NCI-H1694 (cell line): ENCODE data around the gene GRM5.

Experiments used
- DNase-seq: peaks from one replicate; lab custom pipeline; 2025; lab: John Stamatoyannopoulos, UW

The GRM5 gene

DNA sequence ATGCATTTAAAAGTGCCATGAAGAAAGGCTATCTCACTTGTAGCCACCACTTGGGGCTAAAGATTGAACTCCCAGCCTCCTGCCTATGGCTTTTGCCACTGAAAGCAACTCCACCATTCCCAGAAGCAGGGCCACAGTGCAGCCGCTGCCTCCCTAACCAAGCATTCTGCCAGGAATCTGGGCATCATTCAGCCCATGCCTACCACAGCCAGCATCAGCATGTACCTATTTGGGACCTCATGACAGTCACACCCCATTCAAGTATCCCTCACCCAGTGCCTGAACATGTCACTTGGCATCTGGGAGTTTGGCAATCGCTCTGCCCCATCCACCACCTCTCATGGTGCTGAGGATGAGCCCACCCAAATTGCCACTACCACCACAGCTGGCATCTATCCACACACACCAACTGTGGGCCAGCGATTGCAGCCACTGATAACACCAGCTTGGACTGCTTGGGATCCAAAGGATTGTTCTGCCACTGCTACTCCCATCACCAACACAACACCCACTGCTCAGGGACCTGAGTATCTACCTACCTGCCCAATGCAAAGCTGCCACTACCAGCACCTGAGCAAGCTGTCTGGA lies 234.4 kb downstream of the GRM5 start:
- no peak for DNase-seq

DNA sequence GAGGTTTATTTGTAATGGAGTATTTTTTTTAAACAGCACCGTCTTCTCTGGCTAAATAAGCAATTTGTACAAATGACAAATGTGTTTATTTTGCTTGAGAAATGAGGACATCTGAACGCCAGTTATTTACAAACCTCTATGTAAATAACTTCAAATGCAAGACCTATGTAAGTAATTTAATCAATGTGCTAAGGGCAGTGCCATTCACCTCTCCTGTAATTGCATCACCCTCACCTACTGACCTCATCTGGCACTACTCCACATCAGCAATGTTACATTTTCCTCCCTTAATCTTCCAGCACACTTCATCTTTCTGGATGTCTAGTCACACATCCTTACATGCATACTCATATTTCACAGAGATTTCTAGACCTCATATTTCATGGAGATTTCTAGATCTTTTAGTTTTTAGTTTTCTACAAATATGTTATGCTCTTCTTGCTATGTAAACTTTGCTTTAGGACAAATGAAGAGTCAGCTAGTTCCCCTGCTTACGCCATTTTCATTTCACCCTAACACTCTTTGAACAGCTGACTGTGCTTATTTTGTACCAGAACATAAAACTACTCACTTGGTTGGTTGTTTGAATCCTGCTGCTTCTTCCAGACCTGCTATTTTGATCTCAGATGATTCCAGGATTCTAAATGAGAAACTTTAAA lies 238.6 kb downstream of the GRM5 start:
- no peak for DNase-seq

DNA sequence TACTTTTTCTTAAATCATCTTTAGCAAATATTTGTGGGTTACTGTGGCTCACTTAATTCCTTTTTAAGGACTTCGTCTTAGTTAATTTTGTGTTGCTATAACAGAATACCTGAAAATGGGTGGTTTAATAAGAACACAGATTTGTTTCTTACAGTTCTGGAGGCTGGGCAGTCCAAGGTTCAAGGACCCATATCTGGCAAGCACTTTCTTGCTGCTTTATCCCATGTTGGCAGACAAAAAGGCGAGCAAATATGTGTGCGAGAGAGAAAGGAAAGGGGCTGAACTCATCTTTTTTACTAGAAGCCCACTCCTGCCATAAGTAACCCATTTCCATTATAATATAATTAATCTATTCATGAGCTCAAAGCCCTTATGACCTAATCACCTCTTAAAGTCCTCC lies 246.2 kb downstream of the GRM5 start:
- no peak for DNase-seq

DNA sequence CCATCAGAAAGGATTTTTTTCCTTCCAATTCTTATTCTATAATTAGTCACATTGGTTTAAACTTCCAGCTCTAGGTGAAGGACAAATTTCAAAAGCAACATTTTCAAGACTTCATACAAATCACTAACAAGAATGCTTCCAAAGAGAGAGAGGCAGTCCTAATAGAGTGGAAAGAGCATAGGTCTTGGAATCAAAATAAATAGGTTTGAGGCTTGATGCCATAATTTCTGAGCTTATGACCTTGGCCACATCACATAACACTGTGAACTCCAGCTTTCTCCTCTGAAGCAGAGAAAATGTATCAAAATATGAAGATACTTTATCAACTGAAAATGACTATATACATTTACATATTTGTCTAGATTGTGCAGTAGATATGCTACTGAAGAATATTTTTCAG lies 246.8 kb downstream of the GRM5 start:
- DNase-seq, result no peak

DNA sequence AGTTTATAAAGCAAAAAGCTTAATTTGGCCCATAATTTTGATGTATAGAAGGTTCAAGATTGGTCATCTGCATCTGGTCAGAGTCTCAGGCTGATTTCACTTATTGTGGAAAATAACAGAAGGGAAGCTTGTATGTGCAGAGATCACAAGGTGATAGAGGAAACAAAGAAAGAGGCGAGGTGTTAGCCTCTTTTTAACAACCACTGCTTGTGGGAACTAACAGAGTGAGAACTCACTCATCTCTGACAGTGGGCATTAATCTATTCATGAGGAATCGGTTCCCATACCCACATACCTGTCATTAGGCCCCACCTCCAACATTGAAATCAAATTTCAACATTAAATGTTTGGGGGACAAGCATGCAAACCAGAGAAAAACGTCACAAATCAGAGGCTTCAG lies 250.3 kb downstream of the GRM5 start:
- no peak for DNase-seq

DNA sequence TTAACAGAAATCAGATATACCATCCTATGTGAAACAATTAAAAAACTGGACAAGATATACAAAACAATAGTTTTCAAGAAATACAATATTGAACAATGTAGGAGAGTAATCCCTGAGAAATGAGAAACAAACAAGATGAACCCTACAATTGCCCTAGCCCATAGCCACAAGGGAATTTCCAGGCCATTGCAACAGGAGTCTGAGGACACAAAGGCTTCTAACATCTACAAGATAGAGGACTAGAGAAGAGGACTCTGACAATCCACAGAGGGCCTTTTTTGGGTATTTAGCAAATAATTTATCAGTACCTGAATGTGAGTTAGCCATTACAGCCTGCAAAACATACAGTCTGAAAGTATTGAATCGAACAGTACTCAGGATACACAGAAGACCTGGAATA lies 251.7 kb downstream of the GRM5 start:
- DNase-seq, result no peak

DNA sequence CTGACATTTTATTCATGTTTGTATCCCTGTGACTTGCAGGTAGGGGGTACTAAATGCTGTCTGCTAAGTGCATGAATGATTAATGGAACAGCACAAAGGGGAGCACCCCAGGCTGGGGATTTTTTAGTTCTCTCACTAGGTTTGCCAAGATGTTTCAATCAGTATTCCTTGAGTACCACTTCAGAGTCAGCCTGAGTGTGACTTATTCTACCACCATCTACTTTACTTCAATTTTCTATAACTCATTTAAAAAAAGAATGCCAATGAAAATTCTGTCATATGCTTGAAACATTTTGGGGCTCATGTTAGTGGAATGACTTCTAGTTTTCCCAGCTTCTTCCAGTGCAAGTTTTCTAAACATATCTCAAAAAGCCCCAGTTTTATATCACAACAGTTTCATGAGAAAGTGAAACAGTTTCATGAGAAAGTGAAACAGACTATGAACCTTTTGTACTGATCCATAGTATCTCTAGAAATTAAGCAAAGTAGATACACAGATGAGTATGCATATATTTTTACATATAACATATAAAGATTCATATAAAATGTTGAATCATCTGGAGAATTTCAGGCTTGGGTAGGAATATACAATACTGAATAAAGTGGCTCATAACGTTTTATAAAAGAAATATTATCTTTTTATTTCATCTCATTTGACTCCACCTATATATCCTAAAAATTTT lies 252.4 kb downstream of the GRM5 start:
- no peak for DNase-seq

DNA sequence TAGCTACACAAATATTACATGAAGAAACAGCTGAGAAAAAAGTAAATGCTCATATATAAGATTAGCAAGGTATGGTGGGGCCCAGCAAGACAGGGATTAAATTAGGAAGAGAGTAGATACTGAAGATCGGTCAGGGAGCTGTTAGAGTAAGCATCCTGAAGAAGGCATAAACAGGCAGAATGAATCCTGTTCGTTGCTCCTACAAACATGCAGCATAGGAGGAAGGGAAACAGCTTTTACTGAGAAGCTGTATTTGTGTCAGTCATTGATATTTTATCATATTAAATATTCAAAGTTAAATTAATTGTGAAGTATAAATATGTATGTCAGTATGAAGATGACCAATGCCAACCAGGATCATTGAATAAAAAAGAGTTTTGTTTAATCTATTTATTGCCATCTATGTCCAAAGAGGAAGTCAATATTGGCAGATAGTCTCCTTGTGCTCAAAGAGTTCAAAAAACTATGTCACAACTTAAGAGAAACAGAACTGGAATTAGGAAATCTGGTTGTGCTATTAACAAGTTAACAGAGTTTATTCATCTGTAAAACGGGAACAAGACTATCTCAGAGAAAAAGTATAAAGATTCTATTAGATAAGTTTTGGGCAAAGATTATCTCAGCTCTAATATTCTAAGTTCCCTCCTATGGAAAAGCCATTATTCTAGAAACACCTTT lies 255.2 kb downstream of the GRM5 start:
- no peak for DNase-seq

DNA sequence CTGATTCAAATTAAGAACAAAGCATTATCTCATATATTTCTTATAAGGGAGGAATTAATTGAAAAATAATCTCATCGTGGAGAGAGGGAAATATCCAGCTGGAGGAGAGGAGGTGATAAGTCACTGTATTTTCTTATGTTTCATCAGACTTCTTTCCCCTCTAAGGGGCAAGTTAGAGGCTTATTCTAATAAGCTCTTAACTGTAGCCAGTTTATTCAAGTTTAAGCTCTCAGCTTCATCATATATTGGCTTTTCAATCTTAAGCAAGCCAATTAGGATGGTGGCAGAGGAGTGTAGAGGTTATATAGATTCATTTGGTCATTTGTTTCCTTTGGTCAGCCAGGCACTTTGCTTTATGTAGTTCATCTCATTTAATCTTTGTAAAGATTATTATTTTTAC lies 256.7 kb downstream of the GRM5 start:
- no peak for DNase-seq

DNA sequence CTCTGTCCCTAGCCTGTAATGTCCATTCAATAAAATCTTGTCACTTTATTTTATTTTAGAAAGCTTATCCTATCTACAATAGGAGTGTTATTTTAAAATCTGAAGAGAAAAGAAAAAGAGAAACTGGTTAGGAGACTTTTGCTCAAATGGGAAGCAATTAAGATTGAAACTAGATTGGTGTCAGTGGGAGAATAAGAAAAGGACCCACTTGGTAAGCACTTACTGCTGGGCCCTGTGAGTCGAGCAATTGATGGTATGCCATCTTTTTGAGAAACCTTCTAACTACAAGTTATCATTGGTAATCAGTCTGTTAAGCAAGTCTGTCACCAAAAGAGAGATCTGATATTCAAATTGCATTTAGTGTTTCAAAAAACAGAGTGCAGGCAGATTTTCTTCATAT lies 258.4 kb downstream of the GRM5 start:
- DNase-seq, result no peak

DNA sequence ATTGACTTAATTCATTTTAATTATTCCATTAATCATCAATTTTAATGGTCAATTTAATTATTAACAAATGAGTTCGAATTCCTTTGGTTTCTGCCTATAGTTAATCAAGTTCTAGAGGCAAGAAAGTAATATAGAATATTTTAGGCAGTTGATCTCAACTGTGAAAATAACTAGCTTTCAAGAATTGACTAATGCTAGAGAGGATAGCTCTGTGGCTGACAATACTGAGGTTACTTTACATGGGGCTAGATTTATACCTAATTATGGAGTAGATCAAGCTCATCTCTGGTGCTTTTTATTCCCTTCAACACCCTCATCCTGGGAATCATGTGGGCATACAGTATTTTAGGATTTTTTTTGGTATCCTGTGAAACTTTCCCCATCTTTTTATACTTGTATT lies 259.4 kb downstream of the GRM5 start:
- DNase-seq, result no peak

DNA sequence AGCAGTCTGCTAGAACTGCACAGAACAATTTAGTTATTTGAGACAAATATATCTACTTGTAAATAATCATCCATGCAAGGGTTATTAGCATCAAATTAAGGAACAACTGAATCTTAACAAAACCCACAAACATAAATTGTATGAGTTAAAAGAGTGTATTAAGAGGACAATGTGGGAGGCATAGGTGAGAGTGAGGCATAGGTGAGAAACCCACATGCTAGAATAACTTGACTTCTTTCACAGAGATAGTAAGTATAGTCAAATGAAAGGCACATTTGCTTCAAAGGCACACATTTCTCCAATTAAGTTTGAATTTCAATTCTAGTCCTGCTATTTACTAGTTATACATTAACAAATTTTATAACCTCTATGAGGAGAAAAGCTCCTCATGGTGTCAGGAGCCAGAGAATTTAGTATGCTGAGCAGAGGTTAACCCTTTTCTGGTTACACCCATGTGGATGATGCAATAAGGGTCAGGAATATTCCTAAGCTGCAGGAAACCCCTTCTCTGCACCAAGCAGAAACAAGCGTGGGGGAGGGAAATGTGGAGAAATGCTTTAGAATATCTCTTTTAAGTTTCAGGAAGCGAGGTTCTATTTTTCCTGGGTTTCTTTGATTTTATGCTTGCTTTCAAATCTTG lies 264.2 kb downstream of the GRM5 start:
- no peak for DNase-seq

DNA sequence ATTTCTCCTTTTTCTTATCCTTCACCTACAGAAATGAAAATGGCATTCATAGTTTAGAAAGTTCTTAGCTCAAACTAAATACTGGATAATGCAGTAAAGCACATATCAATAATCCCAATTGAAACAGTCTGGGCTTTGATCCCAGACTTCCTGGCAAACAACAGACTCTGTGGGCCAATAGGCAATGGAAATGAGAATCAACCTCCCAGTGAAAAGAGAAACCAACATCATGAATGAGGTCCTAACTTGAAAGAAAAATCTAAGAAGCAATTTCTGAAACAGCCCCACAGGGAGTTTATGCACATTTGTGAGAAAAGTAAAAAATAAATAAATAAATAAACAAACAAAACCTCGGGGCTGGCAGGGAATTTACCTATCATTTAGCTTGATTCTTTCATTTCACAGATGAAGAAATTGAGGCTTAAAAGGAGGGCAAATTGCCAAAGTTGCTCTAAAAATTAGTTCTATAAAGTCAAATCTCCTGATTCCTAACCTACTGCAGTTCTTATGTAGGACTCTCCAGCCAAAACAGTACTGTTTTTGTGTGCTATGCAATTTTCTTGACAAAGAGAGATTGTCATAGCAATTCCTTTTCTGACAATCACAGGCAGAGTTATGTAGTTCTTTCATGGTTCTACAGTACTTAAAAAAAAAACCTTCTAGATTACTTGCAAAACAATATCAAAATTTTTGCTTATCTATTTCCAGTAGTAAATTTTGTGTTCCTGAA lies 265.8 kb downstream of the GRM5 start:
- no peak for DNase-seq

DNA sequence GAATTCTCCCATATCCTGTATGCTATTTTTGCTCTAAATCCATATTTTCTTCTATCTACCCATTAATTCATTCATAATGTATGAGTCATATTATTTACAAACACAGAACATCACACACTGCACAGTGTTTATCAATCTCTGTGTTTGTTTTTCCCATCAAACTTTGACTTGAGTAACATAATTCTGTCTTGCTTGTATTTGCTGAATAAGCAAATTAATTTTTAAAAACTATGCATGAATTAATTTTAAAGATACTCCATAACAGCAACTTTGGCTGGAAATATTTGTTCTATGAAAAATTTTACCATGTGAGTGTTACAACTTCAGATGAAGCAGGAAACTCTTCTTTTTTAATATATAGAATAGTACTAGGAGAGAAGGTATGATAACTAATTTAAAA lies 275.6 kb downstream of the GRM5 start:
- DNase-seq, result no peak

DNA sequence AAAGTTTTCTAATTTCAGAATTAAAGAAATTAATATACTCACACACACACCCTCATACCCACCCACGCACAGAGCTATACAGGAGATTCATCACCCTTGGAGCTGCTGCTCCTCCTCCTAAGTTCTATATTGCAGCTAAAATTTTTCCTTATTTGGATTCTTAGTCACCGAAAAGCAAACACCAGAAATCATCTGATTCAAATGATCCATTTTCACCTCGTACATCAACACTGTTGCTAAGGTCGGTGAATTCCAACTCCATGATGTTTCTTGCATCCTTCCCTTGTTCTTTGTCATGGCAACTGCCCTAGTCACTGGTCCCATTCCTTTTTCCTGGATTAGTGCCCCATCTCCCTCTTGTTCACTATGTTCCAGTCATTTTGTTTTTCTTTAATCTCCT lies 286.2 kb downstream of the GRM5 start:
- no peak for DNase-seq

DNA sequence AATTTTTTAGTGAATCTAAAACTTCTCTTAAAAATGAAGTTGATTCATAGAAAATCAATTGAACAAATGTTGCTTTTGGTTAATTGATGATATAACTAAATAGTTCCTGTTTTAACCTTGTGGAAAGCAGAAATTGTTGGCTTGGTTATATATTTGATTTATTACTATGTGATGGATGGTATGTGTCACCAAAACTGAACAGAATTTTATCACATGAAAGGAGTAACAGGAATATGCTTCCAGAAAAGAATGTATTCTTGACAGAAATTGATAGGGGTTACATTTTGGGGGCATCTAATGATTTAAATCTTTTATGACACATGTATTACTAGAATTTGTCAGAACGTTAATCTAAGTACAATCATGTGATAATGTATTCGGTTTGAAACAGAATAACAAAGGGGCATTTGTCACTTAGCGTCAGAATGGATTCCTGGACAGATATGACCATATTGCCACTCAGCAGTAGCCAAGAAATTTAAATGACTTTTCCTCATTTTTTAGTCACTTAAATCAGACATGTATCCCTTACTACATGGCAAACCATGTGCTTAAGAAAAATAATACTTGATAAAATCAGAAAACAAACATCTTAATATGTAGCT lies 295.2 kb downstream of the GRM5 start:
- DNase-seq, result no peak

DNA sequence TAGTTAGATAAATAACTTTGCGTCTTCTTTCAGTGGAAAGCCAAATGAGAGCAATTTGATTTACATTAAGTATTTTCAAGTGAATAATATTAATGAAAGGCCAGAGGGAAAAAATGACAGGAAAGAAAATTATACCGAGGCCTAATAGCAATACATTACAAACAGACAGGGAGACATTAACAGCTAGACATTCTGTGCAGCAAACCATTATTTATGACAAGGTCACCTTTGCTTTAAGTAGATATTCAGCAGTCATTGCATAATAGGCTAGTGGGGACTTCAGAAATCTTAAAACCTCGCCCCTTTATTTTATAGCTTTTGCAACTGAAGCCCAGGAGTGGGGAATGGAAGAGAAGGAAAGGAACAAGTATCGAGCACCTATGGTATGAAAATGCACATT lies 321.6 kb downstream of the GRM5 start:
- no peak for DNase-seq

DNA sequence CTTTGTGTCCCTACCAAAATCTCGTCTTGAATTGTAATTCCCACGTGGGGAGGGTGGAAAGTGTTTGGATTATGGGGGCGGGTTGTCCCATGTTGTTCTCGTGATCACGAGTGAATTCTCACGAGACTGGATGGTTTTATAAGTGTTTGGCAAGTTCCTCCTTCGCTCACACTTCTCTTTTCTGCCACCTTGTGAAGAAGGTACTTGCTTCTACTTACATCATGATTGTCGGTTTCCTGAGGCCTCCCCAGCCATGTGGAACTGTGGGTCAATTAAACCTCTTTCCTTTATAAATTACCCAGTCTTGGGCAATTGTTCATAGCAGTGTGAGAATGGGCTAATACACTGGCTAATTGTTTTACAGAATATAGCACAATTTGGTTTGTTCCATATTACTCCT lies 326.3 kb downstream of the GRM5 start:
- no peak for DNase-seq

DNA sequence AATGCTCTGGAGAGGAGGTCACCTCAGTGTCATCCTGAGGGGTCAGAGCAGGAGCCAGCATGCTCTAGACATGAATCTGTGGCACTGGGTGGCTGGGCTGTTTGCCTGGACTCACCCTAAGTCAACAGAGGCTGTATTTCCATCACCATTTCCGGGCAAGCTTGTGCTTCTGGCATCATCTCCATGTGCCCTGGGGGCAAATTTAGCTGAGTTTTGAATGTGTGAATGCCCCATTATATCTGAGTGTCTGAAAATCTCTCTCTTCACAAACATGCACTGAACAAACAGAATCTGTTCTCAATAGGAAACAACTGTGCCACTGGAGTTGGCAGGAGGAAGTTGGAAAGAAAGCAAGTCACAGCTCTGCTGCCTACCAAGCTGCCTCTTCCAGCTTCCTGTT lies 356.2 kb downstream of the GRM5 start:
- no peak for DNase-seq

DNA sequence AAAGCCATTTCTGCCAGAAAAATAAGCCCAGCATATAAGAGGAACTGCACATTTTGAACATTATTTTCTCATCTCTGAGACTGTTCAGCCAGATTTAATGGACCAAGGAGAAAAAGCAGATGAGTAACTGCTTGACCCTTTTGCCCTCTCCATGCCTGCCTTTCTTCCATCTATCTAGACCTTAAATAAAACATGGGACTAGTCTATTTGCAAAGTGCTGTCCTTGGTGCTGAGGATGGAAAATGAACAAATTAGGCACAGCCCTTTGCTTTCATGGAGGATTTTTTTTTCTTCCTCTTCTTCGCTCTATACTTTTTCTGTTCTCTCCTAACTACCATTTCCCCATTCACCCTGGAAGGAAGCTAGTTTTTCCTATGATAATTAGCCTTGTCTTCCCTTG lies 361.3 kb downstream of the GRM5 start:
- no peak for DNase-seq

DNA sequence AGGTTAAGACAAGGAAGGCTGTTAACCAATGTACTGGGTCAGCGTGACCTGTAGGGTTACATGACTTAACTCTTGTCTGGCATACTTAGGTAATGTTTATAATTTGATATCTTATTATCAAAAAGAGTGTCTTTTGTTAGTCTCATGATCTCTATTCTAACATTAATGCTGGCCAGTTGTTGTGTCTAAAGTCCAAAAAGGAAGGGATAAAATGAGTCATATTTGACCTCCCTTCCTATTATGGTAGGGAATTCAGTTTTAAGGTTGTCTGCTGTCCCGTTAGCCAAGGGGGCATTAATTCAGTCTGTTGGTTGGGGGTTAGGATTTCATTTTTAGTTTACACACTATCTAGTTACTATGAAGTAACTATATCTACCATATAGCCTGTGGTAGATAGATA lies 364.0 kb downstream of the GRM5 start:
- DNase-seq, result no peak

DNA sequence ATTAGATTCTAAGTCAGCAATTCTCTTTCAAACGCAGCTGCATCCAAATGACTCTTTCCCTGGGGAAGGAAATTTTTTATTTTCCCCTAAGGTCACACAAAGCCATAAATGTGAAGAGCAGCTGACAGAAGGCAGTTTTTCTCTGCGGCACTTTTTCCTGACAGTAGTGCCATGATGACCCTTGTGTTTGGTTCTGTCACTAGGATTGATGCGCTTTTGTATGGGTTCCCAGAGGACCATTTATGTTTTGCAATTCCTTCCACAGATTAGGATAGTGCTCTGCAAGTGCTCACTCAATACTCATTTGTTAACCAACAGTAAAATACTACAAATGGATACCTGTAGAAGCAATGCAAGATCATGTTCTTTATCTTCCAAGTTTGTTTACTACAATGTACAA lies 368.6 kb downstream of the GRM5 start:
- no peak for DNase-seq
